MM.1S (cell line): ENCODE results near the gene BNIP5.

Source experiments
- DNase-seq: peaks from one replicate; pipeline ENCODE4 v3.0.0-alpha.2; 2015
- H2AFZ ChIP-seq: fragments of 300-600 bp; sonication (generic); 2 replicates; pipeline ENCODE4 v1.6.0; 2016; ENCODE audit warnings: antibody characterized with exemption, low read length
- H3F3A ChIP-seq: fragments of 300-600 bp; sonication (generic); 2 replicates; pipeline ENCODE4 v1.6.1; 2016; ENCODE audit warnings: mild to moderate bottlenecking, antibody characterized with exemption, low read length, moderate library complexity, mixed read lengths; ENCODE audit not compliant: insufficient read depth
- H3K27ac ChIP-seq: fragments of 300-600 bp; sonication (generic); 2 replicates; pipeline ENCODE4 v1.5.1; 2016; ENCODE audit warnings: mild to moderate bottlenecking, low read length
- H3K27me3 ChIP-seq: fragments of 300-600 bp; sonication (generic); replicated peaks from 2 replicates; pipeline ENCODE4 v1.6.0; 2016; ENCODE audit warnings: low read length; ENCODE audit not compliant: insufficient read depth
- H3K36me3 ChIP-seq: fragments of 300-600 bp; sonication (generic); replicated peaks from 2 replicates; pipeline ENCODE4 v1.6.1; 2016; ENCODE audit warnings: mild to moderate bottlenecking, low read length, mixed read lengths; ENCODE audit not compliant: insufficient read depth
- H3K4me1 ChIP-seq: fragments of 300-600 bp; sonication (generic); 2 replicates; pipeline ENCODE4 v1.6.1; 2016; ENCODE audit warnings: low read length, mixed read lengths
- H3K4me2 ChIP-seq: fragments of 300-600 bp; sonication (generic); 2 replicates; pipeline ENCODE4 v1.6.0; 2016; ENCODE audit warnings: low read depth, low read length
- H3K4me3 ChIP-seq: fragments of 300-600 bp; sonication (generic); 2 replicates; pipeline ENCODE4 v1.5.1; 2016; ENCODE audit warnings: low read length, mixed read lengths
- H3K79me2 ChIP-seq: fragments of 300-600 bp; sonication (generic); 2 replicates; pipeline ENCODE4 v1.6.1; 2016; ENCODE audit warnings: mixed run types, low read length, mixed read lengths
- H3K9ac ChIP-seq: fragments of 300-600 bp; sonication (generic); 2 replicates; pipeline ENCODE4 v1.6.1; 2016; ENCODE audit warnings: low read length, mixed read lengths
- H3K9me2 ChIP-seq: fragments of 300-600 bp; sonication (generic); replicated peaks from 2 replicates; pipeline ENCODE4 v1.6.1; 2016; ENCODE audit warnings: mild to moderate bottlenecking, low read length, mixed read lengths; ENCODE audit not compliant: insufficient read depth
- H3K9me3 ChIP-seq: fragments of 300-600 bp; sonication (generic); replicated peaks from 2 replicates; pipeline ENCODE4 v1.6.1; 2016; ENCODE audit warnings: mild to moderate bottlenecking, low read length, mixed read lengths; ENCODE audit not compliant: insufficient read depth
- H4K20me1 ChIP-seq: fragments of 300-600 bp; sonication (generic); 2 replicates; pipeline ENCODE4 v1.6.1; 2016; ENCODE audit warnings: mild to moderate bottlenecking, low read length, moderate library complexity, mixed read lengths; ENCODE audit not compliant: insufficient read depth
- CTCF ChIP-seq: fragments of 300-600 bp; sonication (generic); IDR thresholded peaks from 2 replicates; pipeline ENCODE4 v1.5.1; 2016; ENCODE audit warnings: antibody characterized with exemption, low read length, mixed read lengths
- EZH2 ChIP-seq: fragments of 300-600 bp; sonication (generic); optimal IDR thresholded peaks from 2 replicates; pipeline ENCODE3; 2017; ENCODE audit warnings: low read depth, mild to moderate bottlenecking, antibody characterized with exemption, low read length, mixed read lengths
- EZH2phosphoT487 ChIP-seq: fragments of 300-600 bp; sonication (generic); IDR thresholded peaks from 2 replicates; pipeline ENCODE4 v1.6.1; 2018; ENCODE audit warnings: antibody characterized with exemption, low read length

The BNIP5 gene

GRCh38 chr6:36376742-36377141, 40.1 kb upstream of the BNIP5 start:
- Histone ChIP-seq H3F3A (no peaks in the 10 kb centered on the region), H2AFZ (no peak overlapping the region), H3K9ac (no peak overlapping the region), H3K4me2 (no peak overlapping the region), H3K4me1 (no peaks in the 10 kb centered on the region), H3K79me2 (no peaks in the 10 kb centered on the region), H3K4me3 (no peak overlapping the region), H3K36me3 (no peaks in the 10 kb centered on the region), H3K27me3 (no peaks in the 10 kb centered on the region), H3K9me3 (no peaks in the 10 kb centered on the region), H4K20me1 (no peaks in the 10 kb centered on the region), H3K9me2 (no peaks in the 10 kb centered on the region), H3K27ac (no peak overlapping the region)
- no peak for DNase-seq
- TF ChIP-seq CTCF = no peak
- no peak for TF ChIP-seq EZH2
- TF ChIP-seq EZH2phosphoT487 = no peak

- Histone ChIP-seq H3K27ac (no peak overlapping the region), H3K4me1 (no peaks in the 10 kb centered on the region), H3K4me3 (no peak overlapping the region), H3F3A (no peaks in the 10 kb centered on the region), H4K20me1 (no peaks in the 10 kb centered on the region), H3K9ac (no peak overlapping the region), H2AFZ (no peak overlapping the region), H3K79me2 (no peaks in the 10 kb centered on the region), H3K4me2 (no peak overlapping the region), H3K9me3 (no peaks in the 10 kb centered on the region), H3K36me3 (no peaks in the 10 kb centered on the region), H3K27me3 (no peaks in the 10 kb centered on the region), H3K9me2 (no peaks in the 10 kb centered on the region)
- DNase-seq = no peak
- no peak for TF ChIP-seq EZH2phosphoT487
- no peak for TF ChIP-seq EZH2
- TF ChIP-seq CTCF = no peak
Measured at GRCh38 chr6:36376183-36376582, 39.5 kb upstream of the BNIP5 start.

GRCh38 chr6:36375644-36376155, 39.0 kb upstream of the BNIP5 start:
- TF ChIP-seq CTCF = no peak
- no peak for TF ChIP-seq EZH2
- no peak for TF ChIP-seq EZH2phosphoT487

More at GRCh38 chr6:36375644-36376155, 39.0 kb upstream of the BNIP5 start:
- H2AFZ ChIP-seq = no peak overlapping the region
- DNase-seq = no peak
- H3K9ac ChIP-seq = no peak overlapping the region
- no peak overlapping the region for H3K4me3 ChIP-seq
- no peaks in the 10 kb centered on the region for H3F3A ChIP-seq
- H3K9me2 ChIP-seq = no peaks in the 10 kb centered on the region
- no peak overlapping the region for H3K27ac ChIP-seq
- H3K36me3 ChIP-seq = no peaks in the 10 kb centered on the region
- H3K27me3 ChIP-seq = no peaks in the 10 kb centered on the region
- no peaks in the 10 kb centered on the region for H3K9me3 ChIP-seq
- no peaks in the 10 kb centered on the region for H3K79me2 ChIP-seq
- no peaks in the 10 kb centered on the region for H3K4me1 ChIP-seq
- H3K4me2 ChIP-seq = no peak overlapping the region
- H4K20me1 ChIP-seq = no peaks in the 10 kb centered on the region
